Measurements from ENCODE around the gene MRPL43. TPM values are rescaled to one million over a fixed set of nuclear protein-coding genes. Genes with fewer than 3 reads are reported as not detected.
"Not testable (repeated sequence)": the region's sequence is repeated elsewhere in the genome, so short reads cannot be mapped to it uniquely, and the experiment has no call there.

Gene MRPL43
- 120 TPM for polyA plus RNA-seq

- Mint-ChIP-seq H3K27me3 (no peaks in the 10 kb centered on the region), H3K27ac (peak within 1 kb of the TSS; percentile 16 to 93 (median 85)), H3K4me3 (peak within 1 kb of the TSS; percentile 95 to 96 (median 95)), H3K36me3 (peaks cover 5% of the 10 kb centered on the region), H3K4me1 (peaks cover 11 to 30% (median 17%) of the 10 kb centered on the region in 3 donors), H3K9me3 (no peaks in the 10 kb centered on the region)
Observed at GRCh38 chr10:100986952-100987684, at the start of gene MRPL43, which contains the start of gene TWNK. Gene MRPL43, minus strand, starts transcription at chr10:100987497. Its CDS starts 54 bp downstream, at chr10:100987443. Gene TWNK, plus strand, starts transcription at chr10:100987543. Its CDS starts 668 bp downstream, at chr10:100988211.

GRCh38 chr10:101036726-101037125 is 49.4 kb upstream of the MRPL43 start:
- H3K4me1 Mint-ChIP-seq = peaks cover 5 to 12% (median 9%) of the 10 kb centered on the region in 3 donors
- H3K36me3 Mint-ChIP-seq = peaks cover 8% of the 10 kb centered on the region
- H3K27ac Mint-ChIP-seq = no peak overlapping the region
- H3K4me3 Mint-ChIP-seq = no peak overlapping the region
- H3K27me3 Mint-ChIP-seq = no peaks in the 10 kb centered on the region
- no peaks in the 10 kb centered on the region for H3K9me3 Mint-ChIP-seq

GRCh38 chr10:101035916-101036702 is 48.8 kb upstream of the MRPL43 start:
- Mint-ChIP-seq H3K36me3 (peaks cover 8% of the 10 kb centered on the region), H3K27me3 (no peaks in the 10 kb centered on the region), H3K4me1 (peaks cover 5 to 9% (median 8%) of the 10 kb centered on the region in 3 donors), H3K27ac (peak overlapping the region in 2 of 3 donors; percentile 12 to 35), H3K9me3 (no peaks in the 10 kb centered on the region), H3K4me3 (peak overlapping the region in 1 of 4 donors; percentile 26)

GRCh38 chr10:101035314-101035713 is 48.0 kb upstream of the MRPL43 start:
- Mint-ChIP-seq H3K27me3 (no peaks in the 10 kb centered on the region), H3K4me3 (no peak overlapping the region), H3K4me1 (peaks cover 5 to 9% (median 8%) of the 10 kb centered on the region in 3 donors), H3K9me3 (no peaks in the 10 kb centered on the region), H3K36me3 (peaks cover 8% of the 10 kb centered on the region), H3K27ac (no peak overlapping the region)

- H3K27ac Mint-ChIP-seq = peak overlapping the region in 1 of 3 donors; percentile 23
- not testable (repeated sequence) for H3K9me3 Mint-ChIP-seq, H3K4me1 Mint-ChIP-seq, H3K36me3 Mint-ChIP-seq, H3K27me3 Mint-ChIP-seq
- peak overlapping the region in 1 of 4 donors; percentile 26 for H3K4me3 Mint-ChIP-seq
Observed at GRCh38 chr10:101034404-101034803, 47.1 kb upstream of the MRPL43 start.

- Mint-ChIP-seq H3K27ac (no peak overlapping the region), H3K27me3 (peaks cover 8% of the 10 kb centered on the region), H3K4me1 (peaks cover 5 to 9% (median 8%) of the 10 kb centered on the region in 3 donors), H3K4me3 (peak overlapping the region in 1 of 4 donors; percentile 26), H3K36me3 (peaks cover 8% of the 10 kb centered on the region), H3K9me3 (no peaks in the 10 kb centered on the region)
Observed at GRCh38 chr10:101033276-101033675, 46.0 kb upstream of the MRPL43 start.

- H3K4me3 Mint-ChIP-seq = peak overlapping the region; percentile 95 to 98 (median 96)
- no peaks in the 10 kb centered on the region for H3K9me3 Mint-ChIP-seq
Observed at GRCh38 chr10:101032637-101033224, 45.4 kb upstream of the MRPL43 start.

GRCh38 chr10:101031796-101032636 is 44.7 kb upstream of the MRPL43 start:
- H3K9me3 Mint-ChIP-seq = no peaks in the 10 kb centered on the region
- H3K27me3 Mint-ChIP-seq = peaks cover 19% of the 10 kb centered on the region
- H3K4me1 Mint-ChIP-seq = peaks cover 5 to 9% (median 8%) of the 10 kb centered on the region in 3 donors
- peak overlapping the region; percentile 69 to 96 (median 93) for H3K27ac Mint-ChIP-seq
- H3K4me3 Mint-ChIP-seq = peak overlapping the region; percentile 95 to 98 (median 96)
- peaks cover 1% of the 10 kb centered on the region for H3K36me3 Mint-ChIP-seq

More at GRCh38 chr10:101032637-101033224, 45.4 kb upstream of the MRPL43 start:
- Mint-ChIP-seq H3K27ac (peak overlapping the region; percentile 69 to 96 (median 93)), H3K4me1 (peaks cover 5 to 9% (median 8%) of the 10 kb centered on the region in 3 donors), H3K27me3 (peaks cover 13% of the 10 kb centered on the region), H3K36me3 (peaks cover 5% of the 10 kb centered on the region)

GRCh38 chr10:101031128-101031795 is 44.0 kb upstream of the MRPL43 start, which contains the start of the genes PDZD7 and SFXN3:
Gene PDZD7, minus strand, starts transcription at chr10:101031129. Its CDS starts 910 bp downstream, at chr10:101030219.
Gene SFXN3, plus strand, starts transcription at chr10:101031234. Its CDS starts 3,461 bp downstream, at chr10:101034695.
- Mint-ChIP-seq H3K27me3 (peaks cover 19% of the 10 kb centered on the region), H3K4me1 (peaks cover 5 to 9% (median 8%) of the 10 kb centered on the region in 3 donors), H3K27ac (peak within 1 kb of the TSS; percentile 69 to 96 (median 92)), H3K36me3 (peaks cover 1% of the 10 kb centered on the region), H3K4me3 (peak within 1 kb of the TSS; percentile 95 to 98 (median 96)), H3K9me3 (no peaks in the 10 kb centered on the region)

GRCh38 chr10:101030496-101031127 is 43.3 kb upstream of the MRPL43 start:
- H3K27me3 Mint-ChIP-seq = peaks cover 19% of the 10 kb centered on the region
- H3K9me3 Mint-ChIP-seq = no peaks in the 10 kb centered on the region
- H3K36me3 Mint-ChIP-seq = peaks cover 1% of the 10 kb centered on the region
- H3K4me3 Mint-ChIP-seq = peak overlapping the region; percentile 95 to 98 (median 96)
- H3K4me1 Mint-ChIP-seq = peaks cover 5 to 9% (median 8%) of the 10 kb centered on the region in 3 donors
- H3K27ac Mint-ChIP-seq = peak overlapping the region in 1 of 3 donors; percentile 69

- no peaks in the 10 kb centered on the region for H3K9me3 Mint-ChIP-seq
- H3K36me3 Mint-ChIP-seq = peaks cover 1% of the 10 kb centered on the region
- H3K4me3 Mint-ChIP-seq = peak overlapping the region in 1 of 4 donors; percentile 23
- peaks cover 19% of the 10 kb centered on the region for H3K27me3 Mint-ChIP-seq
- no peak overlapping the region for H3K27ac Mint-ChIP-seq
- peaks cover 5 to 9% (median 8%) of the 10 kb centered on the region in 3 donors for H3K4me1 Mint-ChIP-seq
Observed at GRCh38 chr10:101029520-101030295, 42.4 kb upstream of the MRPL43 start.

GRCh38 chr10:101028446-101029337 is 41.4 kb upstream of the MRPL43 start:
- H3K4me1 Mint-ChIP-seq = peaks cover 5 to 9% (median 8%) of the 10 kb centered on the region in 3 donors
- H3K4me3 Mint-ChIP-seq = peak overlapping the region in 2 of 4 donors; percentile 23 to 39
- H3K27me3 Mint-ChIP-seq = peaks cover 19% of the 10 kb centered on the region
- peaks cover 1% of the 10 kb centered on the region for H3K36me3 Mint-ChIP-seq
- H3K9me3 Mint-ChIP-seq = no peaks in the 10 kb centered on the region
- H3K27ac Mint-ChIP-seq = no peak overlapping the region

All from IgD-negative memory B cell (primary cell).